Measurements from ENCODE around the gene ATP10B.
A peak's percentile ranks its signal among the peaks of the same experiment; 100 is the strongest.

ATP10B gene

DNA sequence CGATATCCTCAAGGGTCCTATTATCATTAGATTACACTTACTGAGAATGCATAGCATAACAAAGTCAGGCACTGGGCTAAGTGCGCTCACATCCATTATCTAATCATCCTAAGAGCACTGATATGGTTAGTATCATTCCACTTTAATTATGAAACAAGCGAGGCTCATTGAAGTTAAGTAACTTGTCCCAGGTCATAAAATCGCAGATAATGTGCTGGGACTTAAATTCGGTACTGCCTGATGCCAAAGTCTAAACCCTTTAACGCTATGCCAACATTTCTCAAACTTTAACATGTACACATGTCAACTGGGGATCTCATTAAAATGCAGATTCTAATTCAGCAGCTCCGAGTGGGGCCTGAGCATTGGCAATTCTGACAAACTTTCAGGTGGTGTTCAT, 225.7 kb downstream of the ATP10B start:
- DNase-seq: no peak

DNA sequence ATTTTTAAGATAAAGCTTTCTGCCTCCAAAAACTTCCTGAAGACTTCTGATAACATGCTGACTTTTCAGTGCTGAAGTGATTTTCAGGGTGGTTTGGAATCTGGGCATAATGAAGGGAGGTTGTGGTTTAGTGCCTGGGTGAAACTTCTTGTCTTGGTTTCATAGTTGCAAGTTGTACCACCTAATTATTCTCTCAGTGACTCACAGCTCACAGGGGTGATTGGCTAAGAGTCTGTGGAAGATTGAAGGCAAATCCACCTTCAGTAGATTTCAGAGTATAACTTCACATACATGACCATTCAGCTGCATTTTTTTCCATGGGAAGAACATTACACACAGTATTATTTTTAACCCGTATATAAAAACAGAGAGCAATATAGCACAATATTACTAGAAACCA, 230.5 kb downstream of the ATP10B start:
- no peak for DNase-seq

DNA sequence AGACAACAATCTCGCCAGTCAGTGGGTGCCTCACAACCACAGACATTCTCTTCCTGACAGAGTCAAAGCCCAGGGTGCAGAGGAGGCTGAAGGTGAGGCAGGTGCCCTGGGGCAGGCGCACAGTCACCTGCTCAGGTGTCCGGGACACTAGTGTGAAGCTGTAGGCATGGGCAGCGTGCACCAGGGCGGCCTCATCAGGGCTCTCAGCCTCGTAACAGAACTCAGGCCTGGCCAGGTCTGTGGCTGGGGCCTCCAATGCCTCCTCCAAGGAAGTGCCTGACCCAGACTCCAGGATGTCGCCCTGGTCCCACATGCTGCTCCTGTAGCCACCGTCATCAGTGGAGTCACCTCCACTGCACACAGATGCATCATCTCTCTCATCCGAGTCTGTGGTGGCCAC, 231.6 kb downstream of the ATP10B start:
- DNase-seq: no peak

DNA sequence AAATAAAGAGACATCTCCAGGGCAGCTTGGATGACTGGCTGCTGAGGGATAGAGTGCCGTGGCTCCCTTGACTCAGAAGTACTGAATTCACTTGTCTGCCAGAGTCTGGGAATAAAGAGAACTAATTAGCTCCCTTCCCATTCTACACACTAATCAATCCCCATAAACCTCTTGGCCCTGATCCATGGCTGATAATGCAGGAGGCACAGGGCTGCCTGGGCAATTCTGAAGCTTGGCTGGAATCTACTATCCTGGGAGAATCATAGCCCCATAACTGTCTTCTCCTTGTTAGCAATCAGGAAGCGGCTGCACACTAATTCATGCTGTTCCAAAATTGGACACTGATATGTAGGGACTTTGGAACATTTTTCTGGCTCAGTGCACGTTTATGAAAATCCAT, 232.6 kb downstream of the ATP10B start:
- no peak for DNase-seq

DNA sequence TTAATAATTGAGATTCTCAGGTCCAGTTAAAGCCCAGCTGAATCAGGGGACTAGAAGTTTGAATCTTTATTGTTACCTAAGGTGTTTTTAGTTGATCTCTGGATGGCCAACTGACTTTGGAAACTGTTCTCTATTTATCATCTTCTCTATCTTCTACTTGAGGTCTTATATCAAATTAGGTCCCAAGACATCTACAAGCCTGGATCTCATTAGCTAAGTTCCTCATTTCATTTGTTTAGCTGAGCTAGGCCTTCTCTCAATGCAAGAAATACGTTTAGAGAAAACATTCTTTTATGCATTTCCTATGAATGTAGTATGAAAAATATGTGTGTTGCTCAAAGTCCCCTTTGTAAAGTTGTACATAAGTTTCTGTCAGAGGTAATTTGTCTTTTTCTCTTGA, 233.7 kb downstream of the ATP10B start:
- no peak for DNase-seq

DNA sequence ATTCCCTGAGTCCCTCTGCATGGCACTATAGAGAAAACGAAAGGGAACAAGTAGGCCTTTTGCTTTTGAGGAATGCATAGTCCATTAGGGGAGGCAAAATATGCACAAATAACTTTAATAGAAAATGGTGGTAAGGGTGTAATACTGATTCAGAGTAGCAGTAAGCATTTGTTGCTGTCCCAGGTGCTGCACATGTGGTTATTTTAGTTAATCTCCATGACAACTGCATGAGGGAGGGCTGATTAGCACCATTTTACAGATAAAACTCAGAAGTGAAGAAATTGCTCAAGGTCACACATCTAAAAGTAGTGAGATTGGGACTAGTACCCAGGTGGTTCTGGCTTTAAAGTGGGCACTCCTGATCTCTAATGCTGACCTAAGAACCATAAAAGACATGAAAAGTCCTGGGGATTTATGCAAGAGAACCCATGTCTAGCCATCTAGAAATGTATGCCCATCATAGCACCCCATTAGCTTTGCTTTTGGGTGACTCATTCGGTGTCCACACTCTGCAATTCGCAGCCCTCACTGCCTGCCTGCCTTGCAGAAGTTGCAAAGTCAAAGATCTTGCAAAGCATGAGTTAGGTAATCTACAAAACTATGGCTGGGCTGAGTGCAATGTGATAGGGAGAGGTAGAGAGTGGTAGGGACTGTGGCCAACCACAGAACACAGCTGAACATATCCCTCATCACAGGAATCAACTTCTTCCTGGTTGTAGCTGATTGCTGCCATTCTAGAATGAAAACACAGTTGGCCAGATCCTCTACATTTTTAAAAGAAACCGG, 235.1 kb downstream of the ATP10B start:
- DNase-seq: peak; percentile 75

DNA sequence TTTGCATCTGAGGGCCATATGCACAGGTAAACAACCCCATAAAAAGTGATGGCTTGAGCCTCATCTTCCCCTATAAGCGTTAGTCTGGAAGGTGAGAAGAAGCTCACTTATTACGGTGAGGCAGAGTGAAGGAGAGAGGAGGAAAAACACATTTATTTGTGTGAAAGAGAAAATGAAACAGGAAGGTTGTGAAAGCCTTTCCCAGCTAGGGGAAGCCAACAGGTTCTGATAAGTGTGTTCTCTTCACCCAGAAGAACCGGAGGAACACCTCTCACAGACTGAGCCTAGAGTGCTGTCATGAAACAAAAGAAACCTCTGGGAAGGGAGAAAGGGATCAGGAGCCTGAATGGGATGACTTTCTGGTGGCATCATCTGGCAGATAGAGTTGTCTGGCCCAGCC, 237.9 kb downstream of the ATP10B start:
- no peak for DNase-seq

DNA sequence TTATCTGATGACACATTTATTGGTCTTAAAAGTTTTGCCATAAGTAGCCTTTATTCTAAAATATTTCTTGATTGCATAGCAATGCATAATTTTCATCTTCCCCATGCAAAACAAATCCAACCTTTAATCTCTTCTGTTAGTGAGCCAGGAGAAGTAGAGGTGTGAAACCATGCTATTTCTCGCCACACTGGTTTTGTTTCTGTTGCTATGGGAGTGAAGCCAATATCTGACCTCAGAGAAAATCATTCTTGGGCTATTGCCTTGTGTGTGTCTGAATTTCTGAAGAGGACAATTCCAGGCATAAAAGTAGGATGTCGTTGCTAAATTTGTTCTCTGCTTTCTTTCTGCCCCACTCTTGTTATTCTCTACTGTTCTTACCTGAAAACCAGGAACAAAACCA, 246.7 kb downstream of the ATP10B start:
- DNase-seq: no peak

DNA sequence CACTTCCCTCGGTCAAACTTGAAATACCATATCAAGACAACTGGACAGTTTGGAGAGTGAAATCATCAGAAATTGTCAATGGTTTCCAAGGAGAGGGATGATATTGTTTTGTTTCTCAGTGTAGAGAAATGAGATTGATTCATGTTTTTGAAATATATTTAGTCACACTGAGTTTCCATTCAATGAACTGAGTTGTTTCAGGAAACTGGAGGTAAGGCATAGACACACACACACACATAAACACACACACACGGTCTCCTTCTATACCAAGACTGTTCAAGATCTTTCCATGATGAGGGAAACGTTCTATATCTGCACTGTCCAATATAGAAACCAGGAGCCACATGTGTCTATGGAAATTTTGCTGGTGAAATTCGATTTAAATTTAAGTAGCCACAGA, 247.5 kb downstream of the ATP10B start:
- DNase-seq: no peak

DNA sequence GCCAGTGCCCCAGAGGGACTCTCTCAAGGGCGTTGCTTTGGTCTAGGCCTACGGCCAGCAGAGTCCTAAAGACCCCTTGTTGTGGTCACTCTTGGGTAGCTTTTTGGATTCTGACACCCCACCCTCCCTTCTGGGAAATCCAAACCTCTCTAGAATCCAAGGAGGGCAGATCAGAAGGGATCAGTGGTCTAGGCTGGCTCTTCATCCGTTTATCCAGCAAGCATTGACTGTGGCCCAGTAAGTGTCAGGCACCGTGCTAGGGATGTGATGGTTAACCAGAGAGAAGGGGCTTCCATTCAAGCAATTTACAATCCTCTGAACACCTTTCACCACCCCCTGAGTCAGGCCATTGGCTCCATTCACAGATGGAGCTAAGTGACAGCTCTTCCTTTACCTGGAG, 249.3 kb downstream of the ATP10B start:
- no peak for DNase-seq

DNA sequence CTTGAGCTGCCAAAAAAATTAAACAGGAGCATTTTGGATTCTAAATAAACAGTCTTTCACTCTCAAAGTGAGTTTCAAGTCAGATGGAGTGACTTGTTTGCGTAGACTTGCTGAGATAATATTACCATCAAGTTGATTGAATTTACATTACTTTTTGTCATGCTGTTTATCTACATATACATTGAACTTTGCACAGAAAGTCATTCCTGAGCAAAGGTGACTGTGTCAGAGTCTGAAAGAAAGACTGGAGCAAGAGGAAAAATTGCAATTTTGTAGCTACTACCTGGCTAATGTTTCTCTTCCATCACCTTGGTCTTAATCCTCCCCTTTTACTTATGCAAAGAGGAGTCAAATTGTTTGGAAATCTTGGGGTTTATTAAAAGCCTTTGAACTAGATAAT, 251.0 kb downstream of the ATP10B start:
- DNase-seq: no peak

DNA sequence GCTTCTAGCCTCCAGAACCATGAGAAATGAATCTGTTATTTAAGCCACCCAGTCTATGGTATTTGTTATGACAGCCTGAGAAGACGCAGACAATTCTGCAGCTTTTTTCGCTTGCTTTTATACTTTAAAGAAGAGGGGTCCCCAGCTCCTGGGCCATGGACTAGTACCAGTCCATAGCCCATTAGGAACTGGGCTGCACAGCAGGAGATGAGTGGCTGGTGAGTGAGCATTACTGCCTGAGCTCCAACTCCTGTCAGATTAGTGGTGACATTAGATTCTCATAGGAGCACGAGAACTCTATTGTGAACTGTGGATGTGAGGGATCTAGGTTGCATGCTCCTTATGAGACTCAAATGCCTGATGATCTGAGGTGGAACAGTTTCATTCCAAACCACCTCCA, 278.7 kb downstream of the ATP10B start:
- no peak for DNase-seq

DNA sequence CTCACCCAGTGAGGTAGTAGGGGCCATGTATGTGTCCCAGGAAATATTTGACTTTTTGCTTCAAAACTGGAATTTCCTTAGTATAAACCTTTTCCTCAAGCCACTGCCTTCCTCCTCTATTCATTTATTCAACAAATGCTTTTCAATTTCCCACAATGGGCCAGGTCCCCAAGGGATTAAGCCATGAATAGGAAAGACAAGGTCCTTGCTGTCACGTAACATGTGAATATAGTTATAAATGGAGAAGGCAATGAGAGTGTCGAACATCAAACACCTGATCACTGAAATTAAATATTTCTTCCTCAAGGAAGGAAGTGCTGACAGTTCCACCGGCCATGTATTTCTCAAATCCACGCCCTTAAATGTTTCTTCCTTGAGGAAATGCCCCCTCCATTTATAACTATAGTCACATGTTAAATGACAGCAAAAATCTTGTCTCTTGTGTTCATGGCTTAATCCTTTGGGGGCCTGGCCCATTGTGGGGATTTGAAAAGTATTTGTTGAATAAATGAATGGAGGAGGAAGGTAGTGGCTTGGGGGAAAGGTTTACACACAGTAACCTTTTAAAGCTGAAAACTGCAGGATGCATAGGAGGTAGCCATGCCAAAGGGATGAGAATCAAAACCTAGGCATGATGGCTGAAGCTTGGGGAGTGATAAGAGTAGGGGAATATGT, 284.8 kb downstream of the ATP10B start:
- no peak for DNase-seq

DNA sequence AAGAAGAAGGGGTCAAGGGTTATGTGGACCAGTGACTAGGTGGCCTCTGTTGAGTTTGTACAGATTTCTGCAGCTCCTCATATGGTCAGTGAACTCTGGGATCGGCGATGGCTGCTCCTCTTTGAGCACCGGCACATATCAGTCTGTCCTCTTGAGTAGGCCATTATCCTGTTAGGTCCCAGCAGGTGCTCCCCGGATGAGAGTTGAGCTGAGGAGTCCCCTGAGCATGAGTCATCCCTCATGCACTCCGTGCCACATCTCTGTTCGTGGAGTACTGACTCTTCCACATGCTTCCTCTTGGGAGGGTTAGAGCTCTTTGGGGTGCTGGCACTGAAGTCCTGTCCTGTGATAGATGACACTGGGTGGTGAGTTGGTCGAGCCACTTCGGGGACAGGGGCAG, 286.6 kb downstream of the ATP10B start:
- DNase-seq: no peak

DNA sequence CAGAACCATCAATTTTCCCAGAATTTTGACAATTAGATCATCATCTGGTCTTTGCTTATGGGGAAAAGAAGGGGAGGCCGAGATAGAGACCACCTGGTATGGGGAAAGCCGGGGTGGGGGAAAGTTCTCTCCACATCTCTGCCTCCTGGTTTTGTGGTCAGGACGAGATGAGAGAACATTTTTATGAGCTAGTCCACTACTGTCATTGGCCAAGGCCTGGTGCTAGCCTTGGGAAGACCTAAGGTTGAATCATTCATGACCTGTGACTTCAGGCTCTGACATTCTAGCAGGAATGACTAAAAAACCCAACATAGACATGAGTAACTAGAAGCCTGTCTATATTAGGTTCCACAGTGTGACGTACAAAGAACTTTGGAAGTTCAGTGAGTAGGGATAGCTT, 295.2 kb downstream of the ATP10B start:
- DNase-seq: no peak

DNA sequence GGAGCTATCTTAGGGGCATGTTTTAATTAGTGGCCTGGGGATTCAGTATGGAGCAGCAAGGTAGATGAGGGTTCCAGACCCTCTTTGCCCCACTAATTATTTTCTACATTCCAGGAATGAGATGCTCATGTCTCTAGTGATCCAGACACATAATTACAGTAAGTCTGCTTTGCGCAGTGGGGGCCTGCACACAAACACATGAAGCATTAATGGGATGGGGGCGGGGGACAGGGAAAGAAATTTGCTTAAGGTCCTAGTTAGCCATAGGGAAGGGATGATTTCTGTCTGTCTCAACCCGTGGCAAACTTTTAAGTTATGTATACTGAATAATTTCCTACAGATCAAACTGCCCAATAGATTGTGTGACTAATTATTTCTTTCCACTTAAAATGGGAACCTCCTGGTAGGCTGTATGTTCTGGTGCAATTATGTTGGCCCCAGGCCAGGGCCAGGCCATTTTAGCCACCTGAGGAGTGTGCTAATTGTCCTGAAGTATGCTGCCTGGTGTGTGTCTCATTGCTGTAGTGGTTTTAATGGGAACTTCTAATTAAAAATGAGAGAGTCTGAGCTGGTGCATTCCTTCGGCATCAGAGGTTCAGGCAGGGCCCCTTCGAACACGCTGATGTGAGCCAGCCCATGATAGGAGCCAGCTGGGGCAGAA, 295.9 kb downstream of the ATP10B start:
- DNase-seq: no peak

DNA sequence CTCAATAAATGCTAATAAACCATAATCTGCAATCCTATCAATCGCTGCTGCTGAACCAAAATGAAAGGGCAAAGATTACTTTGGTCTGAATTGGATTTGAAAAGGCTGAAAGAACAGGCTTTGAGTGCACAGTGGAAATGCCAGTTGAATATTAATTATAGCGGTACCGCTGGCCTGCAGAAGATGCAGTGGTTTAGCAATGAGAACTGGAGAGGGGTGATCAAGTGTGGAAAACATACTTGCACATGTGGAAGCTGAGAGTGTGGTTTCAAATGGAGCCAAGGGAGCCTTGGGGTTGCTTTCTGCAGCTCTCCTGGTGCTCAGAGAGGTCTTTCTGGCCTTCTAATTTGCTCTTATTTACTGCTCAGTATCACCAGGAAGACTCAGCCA, 296.4 kb downstream of the ATP10B start:
- no peak for DNase-seq

DNA sequence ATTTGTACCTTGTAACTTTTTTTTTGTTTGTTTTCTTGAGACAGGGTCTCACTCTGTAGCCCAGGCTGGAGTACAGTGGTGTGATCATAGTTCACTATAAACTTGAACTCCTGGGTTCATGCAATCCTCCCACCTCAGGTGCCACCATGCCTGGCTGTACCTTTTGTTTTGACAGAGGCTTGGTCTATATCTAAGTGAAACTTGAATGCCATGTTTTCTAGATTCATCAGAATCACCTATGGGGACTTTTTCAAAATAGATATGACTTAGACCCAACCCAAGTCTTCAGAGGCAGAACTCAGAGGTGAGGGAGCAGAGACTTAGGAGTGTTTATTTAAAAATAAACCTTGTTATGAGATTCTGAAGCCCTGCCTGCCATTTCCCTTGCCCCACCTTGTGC, 301.9 kb downstream of the ATP10B start:
- no peak for DNase-seq

DNA sequence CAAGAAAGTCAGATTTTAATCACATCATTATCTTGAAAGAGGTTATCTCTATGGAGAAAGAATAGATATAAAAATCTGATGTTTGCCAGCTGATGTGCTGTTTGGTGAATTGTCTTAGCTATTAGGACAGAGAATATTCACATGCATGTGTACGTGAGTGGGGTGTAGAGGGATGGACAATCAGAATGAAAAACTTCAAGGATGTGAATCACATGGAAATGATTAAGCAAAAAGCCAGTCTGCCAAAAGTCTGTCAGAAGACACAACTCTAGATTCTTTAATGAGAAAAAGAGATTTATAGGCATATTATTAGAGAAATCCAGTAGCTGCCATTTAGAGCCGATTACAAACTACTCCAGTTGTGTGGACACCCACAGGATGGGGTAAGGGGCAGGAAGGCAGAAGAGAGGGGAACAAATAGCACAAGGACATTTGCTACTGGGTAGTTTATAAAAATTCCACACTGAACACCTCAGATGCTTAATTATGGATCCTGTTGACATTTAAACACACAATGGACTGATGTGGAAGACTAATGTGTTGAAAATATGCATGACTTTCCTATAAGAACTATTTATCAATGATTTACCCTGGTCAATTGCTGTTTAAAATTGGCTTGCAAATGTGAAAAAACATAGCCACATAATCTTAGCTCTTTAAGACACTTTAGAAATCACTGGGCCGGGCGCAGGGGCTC, 302.9 kb downstream of the ATP10B start:
- no peak for DNase-seq

DNA sequence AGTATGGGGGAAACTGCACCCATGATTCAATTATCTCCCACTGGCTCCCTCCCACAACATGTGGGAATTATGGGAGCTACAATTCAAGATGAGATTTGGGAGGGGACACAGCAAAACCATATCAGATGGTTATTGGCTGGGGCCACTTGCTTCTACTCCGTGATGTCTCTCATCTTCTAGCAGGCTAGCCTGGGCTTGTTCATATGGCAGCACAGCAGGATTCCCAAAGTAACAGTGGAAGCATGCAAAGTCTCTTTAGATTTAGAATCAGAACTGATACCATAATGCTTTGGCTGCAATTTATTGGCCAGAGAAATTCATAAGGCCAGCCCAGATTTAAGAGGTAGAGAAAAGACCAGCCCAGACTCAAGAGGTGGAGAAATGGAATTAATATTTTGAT, 304.1 kb downstream of the ATP10B start:
- no peak for DNase-seq

DNA sequence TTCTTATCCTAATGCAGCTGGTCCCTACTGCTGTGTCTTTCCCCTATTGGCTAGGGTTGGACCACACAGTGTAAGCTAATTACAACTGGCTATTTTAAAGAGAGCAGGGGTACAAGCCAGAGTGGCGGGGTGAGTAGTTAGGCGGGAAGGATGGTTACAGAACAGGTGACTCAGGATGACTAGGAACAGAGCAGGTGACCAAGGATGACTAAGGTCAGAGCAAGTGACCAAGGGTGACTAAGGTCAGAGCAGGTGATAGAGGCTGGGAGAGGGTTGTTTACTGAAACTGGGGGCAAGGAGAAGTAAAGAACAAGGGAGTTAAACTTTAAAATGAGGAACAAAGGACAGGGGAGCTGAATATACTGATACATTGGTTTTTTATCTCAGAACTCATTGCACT, 304.9 kb downstream of the ATP10B start:
- no peak for DNase-seq

DNA sequence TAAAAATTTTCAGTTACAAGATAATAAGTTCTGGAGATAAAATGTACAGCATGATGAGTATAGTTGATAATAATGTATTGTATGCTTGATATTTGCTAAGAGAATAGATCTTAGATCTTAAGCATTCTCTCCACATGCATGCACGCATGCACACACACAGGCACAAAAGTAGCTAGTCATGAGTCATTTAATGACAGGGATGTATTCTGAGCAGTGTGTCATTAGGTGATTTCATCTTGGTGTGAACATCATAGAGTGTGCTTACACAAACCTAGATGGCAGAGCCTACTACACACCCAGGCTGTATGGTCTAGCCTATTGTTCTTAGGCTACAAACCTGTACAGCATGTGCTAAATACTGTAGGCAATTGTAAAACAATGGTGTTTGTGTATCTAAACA, 306.2 kb downstream of the ATP10B start:
- no peak for DNase-seq

DNA sequence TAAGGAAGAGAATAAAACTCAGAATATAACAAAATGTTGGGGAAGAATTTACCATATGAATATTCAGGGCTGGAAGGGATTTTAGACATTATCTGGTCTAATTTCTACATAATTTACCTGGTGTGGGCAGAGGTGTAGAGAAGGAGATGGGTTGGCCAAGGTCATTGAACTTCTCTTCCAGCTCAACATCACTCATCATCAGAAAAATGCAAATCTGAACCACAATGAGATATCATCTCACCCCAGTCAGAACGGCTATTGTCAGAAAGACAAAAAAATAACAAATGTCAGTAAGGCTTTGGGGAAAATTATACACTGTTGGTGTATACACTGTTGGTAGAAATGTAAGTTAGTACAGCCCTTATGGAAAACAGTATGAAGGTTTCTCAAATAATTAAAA, 308.6 kb downstream of the ATP10B start:
- no peak for DNase-seq

DNA sequence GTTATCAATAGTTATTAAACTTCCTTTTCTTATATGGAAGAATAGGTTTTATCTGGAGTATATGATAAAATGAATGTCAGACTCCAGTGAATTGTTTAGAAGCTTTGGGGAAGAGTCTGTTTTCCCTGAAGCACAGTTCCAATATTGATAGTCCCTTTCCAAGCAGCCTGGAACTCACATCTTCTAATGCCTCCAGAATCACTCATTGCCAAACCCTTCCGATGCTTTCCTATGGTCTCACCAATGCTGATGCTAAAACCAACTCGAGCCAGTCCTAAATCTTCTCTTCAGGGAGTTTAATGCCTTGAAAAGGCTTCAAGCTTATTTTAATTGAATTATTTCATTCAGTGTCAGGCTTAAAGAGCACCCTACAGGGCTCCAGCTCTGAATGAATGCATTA, 309.2 kb downstream of the ATP10B start:
- DNase-seq: no peak
